Central memory CD4-positive, alpha-beta T cell (primary cell): ENCODE results near the gene SPAAR.
"Not testable (repeated sequence)": the region's sequence is repeated elsewhere in the genome, so short reads cannot be mapped to it uniquely, and the experiment has no call there.

Source experiments
- DNase-seq: peaks from one replicate; pipeline ENCODE4 v3.0.0; 2022
- total RNA-seq, 3 experiments: gene quantifications; one replicate each; lab custom pipeline; 2026; lab: John Stamatoyannopoulos, UW

SPAAR gene
- 0 to 0.05 (median 0) reads per million in 3 experiments for total RNA-seq

DNA sequence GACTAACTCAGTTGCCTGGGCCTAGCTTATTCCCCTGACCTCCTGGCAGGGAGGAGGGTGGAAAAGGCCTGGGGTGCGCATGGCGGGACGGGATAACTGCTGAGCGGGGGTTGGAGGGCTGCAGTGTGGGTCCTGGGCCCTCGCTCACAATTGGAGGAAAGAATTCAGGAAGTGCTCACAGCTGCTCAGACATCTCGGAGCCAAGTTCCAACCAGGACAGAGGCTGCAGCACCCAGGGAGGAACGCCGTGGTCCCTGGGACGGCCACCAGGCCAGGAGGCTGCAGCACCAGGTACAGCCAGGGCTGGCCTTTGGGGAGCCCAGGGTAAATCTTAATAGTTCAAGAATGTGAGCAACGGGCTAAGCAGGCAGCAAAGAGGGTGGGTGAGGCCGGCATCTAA is at the start of gene SPAAR:
SPAAR (plus strand) TSS at position 217 of the 400 bp plus-strand sequence. CDS start 974 bp downstream, outside the sequence.
- no peak for DNase-seq

DNA sequence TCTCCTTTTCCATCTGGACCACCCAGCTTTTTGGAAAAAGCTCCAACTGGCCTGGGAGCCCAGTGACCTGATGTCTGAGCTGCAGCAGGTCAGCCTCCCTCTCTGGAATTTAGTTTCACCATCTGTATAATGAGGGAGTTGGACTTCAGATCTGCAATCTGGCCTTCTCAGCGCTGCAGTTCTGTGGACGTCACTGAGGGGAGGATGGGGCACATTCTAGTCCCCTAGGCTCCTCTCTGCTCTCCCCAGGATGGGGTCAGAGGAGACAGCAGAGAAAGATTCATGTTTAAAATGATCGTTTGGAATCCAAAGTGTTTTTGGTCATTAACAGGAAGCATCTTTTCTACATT is 49.3 kb upstream of the SPAAR start:
- DNase-seq, result no peak

DNA sequence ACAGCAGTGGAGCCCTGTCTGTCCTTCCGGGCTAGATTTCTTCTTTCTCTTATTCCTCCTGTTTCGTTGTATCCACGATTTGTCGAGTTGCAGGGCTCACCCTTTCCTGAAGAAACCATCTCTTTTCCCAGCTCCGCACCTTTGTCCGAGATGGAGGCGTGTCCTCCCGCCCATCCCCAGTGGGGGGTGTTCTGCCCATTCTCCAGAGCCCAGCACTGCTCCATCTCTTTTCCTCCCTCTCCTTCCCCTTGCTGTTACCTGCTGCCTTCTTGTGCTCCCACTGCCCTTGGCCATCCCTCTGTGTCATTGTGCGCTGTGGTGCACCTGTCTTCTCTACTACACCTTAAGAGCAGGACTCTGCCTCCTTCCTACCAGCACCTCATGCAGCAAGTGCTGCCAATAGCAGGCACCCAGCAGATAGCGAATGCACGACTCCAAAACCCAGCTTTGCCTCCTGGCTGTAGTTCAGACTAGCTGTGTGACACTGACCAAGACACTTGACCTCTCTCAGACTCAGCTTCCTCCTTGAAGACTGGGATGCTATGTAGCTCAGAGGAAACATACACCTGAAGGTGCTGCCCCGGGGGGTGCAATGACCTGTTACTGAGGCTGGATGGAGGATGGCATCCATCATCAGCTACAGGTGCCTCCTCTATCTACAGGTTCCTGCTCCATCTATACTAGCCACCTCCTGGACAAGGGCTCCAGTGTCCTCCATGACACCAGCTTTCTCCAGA is 48.0 kb upstream of the SPAAR start:
- DNase-seq, result no peak

GRCh38 chr9:35862328-35862727 is 47.0 kb upstream of the SPAAR start:
- DNase-seq, result no peak

- DNase-seq, result no peak
Measured at GRCh38 chr9:35863583-35863982, 45.7 kb upstream of the SPAAR start.

DNA sequence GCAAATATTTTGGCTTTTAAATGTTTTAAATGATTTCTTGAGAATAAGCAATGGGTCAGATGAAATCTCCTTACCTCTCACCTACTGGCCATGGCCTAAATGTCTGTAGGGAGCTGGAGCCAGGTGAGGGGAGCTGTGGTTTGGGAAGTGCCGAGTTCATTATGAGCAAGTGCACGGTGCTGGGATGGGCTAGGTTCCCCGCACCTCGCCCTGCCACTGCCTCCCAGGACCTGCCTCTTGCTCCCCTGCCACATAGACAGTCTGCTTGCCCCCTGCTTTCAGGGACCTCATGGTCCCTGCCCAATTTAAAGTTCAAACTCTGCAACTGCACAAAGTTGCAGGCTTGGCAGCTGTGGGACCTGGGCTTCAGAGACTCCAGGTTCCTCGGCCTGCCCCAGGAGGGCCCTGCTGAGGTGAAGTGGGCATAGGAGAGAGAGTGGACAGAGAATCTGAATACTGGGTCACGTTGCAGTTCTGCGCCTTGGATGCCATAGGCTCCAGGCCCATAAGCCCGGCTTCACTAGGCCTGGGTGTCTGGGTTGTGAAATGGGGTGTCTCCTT is 44.5 kb upstream of the SPAAR start:
- DNase-seq, result no peak

DNA sequence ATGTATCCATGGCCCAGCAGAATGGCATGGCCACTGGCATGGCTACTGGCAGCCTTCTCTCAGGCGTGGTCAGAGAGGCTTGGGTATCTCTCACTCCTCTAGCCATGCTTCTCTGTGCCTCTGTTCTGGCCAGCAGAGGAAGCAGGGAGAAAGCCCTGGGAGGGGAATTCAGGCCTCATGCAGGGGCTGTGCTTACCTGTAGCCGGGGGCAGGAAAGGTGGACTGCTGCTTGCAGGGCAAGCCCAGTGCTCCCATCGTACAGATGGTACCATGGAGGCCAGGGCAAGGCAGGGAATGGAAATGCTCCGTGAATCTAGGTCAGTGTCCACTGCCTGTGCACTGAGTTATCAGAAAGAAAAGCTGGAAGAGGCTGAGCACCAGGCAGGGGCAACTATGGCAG is 41.8 kb upstream of the SPAAR start:
- no peak for DNase-seq

DNA sequence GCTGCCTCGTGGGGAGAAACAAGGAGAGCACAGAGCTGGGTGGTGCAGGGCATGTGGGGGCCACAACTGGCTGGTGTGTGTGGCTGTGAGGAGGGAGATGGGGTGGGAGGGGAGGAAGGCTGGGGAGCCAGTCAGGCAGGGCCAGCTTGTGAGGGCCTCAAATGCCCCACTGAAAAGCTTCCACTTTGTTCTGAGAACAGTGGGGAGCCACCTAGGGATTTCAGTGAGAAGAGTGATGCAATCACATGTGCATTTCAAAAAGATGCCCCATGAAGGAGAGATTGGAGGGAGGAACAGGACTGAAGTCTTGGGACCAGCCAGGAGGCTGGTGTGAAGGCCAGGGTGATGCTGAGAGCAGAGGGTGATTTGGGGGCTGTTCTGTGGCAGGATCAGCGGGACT is 40.4 kb upstream of the SPAAR start:
- no peak for DNase-seq

GRCh38 chr9:35869621-35870216 is 39.6 kb upstream of the SPAAR start:
- DNase-seq, result no peak

GRCh38 chr9:35870351-35870923 is 38.9 kb upstream of the SPAAR start, which contains the start of gene OR13J1:
Gene OR13J1 (minus strand): TSS chr9:35870401. CDS start chr9:35870401, 0 bp downstream.
- no peak for DNase-seq

GRCh38 chr9:35871545-35871944 is 37.7 kb upstream of the SPAAR start:
- no peak for DNase-seq

GRCh38 chr9:35872505-35872904 is 36.8 kb upstream of the SPAAR start:
- no peak for DNase-seq

DNA sequence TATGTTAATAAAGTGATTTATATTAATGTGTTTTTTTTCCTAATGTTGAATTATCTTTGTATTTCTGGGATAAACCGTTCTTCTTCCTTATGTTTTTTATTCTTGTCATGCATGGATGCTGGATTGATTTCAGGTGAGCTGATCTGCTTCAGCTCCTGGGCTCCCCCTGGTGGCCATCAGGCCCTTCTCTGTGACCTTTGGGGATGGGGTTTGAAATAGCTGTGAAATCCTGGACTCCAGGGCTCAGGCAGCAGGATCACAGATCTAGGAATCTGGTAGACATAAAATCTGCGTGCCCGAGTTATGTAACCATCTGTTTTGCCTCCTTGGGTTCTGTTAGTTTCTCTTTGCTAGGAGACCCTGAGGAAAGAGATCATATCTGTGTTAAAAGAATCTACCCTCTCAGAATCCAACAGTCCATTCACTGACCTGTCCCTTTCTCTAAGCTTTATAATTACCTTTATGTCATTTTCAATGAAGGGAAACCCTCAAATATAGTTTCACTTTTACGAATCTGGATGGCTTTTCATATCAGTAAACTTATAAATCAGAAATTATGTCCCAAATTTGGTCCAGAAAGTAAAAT is 26.9 kb upstream of the SPAAR start:
- DNase-seq, result peak; percentile 71

DNA sequence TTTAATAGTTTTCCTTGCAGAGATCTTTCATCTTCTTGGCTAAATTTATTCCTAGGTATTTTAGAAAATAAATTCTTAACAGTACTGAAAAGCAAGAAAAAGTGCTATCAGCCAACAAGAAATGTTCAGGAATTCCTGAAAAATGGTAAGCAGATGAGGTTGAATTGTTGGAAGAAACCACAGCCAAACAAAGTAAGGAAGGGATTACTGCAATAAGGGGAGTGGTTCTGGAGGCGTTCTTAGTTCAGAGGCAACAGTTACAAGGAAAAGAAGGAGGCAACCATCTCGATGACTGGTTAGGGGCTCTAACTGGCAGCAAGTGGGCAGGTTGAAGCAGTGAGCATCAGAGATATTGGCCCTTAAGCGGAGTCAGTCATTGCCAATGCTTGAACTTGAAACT is 26.3 kb upstream of the SPAAR start:
- no peak for DNase-seq

GRCh38 chr9:35884908-35885307 is 24.4 kb upstream of the SPAAR start:
- DNase-seq, result not testable (repeated sequence)

- DNase-seq, result no peak
Measured at GRCh38 chr9:35891646-35892045, 17.6 kb upstream of the SPAAR start.

GRCh38 chr9:35892051-35892450 is 17.2 kb upstream of the SPAAR start:
- no peak for DNase-seq

DNA sequence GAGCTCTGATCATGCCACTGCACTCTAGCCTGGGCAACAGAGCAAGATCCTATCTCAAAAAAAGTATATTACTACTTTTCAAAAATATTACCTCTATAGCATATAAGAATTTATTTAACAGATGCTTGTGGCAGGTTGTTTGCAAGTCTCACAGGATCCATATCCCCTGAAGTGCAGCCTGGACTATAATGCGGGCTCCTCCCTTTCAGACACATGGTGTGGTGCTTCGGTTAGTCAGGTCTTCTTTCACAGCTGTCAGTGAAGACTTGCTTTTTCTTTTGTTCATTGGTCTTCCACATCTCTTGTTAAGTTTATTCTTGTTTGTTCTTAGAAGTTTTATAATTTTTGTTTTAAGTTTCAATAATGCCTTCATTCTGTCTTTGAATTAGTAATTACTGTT is 12.7 kb upstream of the SPAAR start:
- no peak for DNase-seq

DNA sequence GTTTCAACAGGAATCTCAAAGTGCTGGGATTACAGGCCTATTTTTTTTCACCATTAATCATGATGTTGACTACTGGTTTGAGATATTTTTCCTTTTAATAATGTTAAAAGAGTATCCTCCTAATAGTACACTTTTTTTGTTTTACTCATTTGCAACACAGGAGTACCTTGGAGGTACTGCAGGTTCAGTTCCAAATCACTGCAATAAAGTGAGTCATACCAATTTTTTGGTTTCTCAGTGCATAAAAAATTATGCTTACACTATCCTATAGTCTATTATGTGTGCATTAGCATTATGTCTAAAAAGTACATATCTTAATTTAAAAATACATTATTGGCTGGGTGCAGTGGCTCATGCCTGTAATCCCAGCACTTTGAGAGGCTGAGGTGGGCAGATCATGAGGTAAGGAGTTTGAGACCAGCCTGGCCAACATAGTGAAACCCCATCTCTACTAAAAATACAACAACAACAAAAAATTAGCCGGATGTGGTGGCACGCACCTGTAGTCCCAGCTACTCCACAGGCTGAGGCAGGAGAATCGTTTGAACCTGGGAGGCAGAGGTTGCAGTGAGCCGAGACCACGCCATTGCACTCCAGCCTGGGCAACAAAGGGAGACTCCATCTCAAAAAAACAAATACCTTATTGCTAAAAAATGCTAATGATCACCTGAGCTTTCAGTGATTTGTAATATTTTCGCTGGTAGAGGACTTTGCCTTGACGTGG is 11.8 kb upstream of the SPAAR start:
- DNase-seq, result not testable (repeated sequence)

DNA sequence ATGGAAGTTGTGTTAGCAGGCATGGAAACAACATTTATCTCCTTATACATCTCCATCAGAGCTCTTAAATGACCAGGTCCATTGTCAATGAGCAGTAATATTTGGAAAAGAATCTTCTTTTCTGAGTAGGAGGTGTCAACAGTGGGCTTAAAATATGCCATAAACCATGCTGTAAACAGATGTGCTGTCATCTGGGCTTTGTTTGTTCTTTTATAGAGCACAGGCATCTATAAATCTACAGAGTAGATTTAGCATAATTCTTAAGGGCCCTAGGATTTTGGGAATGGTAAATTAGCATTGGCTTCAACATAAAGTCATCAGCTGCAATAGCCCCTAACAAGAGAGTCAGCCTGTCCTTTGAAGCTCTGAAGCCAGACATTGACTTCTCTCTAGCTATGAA is 11.0 kb upstream of the SPAAR start:
- DNase-seq, result no peak

DNA sequence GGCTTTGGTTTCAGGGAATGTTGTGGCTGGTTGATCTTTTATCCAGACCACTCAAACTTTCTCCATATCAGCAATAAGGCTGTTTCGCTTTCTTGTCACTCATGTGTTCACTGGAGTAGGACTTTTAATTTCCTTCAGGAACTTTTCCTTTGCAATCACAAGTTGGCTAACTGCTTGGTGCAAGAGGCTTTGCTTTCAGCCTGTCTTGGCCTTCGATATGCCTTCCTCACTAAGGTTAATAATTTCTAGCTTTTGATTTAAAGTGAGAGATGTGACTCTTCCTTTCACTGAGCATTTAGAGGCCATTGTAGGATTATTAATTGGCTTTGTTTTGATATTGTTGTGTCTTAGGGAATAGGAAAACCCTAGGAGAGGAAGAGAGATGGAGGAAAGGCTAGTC is 10.3 kb upstream of the SPAAR start:
- DNase-seq, result no peak

DNA sequence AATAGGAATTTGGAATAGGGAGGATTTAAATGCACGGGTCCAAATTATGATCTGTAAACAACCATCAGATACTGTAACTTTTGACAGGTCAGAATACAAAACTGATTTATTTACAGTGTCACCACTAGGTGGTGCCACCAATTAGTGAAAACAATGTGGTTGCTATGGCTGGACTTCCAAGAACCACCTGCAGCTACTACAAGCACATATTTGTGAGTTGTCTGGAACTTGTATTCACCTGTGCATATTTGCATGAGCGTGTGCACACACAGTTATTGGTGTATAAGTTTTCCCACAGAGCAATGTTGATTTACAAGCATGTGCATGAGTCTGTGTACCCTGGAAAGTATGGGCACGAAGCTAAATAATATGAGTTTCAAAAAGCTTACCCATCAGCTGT is 6.2 kb upstream of the SPAAR start:
- peak; percentile 53 for DNase-seq

- DNase-seq, result no peak
Measured at GRCh38 chr9:35904338-35904737, 5.0 kb upstream of the SPAAR start.
